Stimulated activated CD4-positive, alpha-beta T cell treated with anti-CD3 and anti-CD28 coated beads, Interleukin-1b, Interleukin-23, amount 100 ng/mL, for 24 hours (primary cell): ENCODE measurements around the gene PRDM2.
"Not testable (repeated sequence)": the region's sequence is repeated elsewhere in the genome, so short reads cannot be mapped to it uniquely, and the experiment has no call there.

Source experiments
- DNase-seq, 4 experiments: peaks; one replicate each; pipeline ENCODE4 v3.0.0-alpha.2; 2020; ENCODE audit warnings: low read depth in 4 of 4, low spot score in 1 of 4

PRDM2 gene

DNA sequence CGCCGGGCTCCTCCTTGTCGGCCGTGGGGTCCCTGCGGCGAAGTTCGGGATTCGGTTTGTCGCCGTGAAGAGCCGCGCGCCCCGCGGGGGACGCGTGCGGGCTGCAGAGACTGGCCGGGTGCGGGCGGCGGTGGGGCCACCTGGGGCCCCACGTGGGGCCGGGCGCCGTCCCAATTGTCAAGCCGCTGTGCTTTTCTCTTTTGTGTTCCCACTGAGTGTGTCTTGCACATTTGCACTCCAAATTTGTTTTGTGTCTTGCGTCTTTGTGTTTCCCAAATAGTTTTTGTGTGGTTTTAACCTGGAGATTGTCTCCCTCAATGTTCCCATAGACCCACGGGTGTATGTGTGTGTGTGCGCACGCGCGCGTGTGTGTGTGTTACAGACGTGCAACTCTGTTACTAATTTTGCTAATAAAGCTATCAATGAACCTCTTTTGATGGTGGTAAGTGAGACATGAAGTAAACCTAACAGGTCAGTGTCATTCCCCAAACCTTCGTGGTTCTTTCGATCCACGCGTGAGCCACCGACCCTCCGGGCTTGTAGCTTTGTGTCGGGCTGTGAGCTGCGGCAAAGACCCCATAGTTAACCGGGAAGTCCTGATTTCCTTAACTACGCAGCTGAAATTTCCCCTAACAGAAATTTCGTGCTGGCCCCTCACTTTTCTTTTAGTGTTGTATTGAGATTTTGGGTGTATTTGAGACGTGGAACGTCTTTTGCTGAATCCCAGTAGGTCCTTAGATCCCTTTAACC, 708 bp downstream of the PRDM2 start:
- peak in 3 of 4 experiments; percentile 25 to 41 (median 28) for DNase-seq

DNA sequence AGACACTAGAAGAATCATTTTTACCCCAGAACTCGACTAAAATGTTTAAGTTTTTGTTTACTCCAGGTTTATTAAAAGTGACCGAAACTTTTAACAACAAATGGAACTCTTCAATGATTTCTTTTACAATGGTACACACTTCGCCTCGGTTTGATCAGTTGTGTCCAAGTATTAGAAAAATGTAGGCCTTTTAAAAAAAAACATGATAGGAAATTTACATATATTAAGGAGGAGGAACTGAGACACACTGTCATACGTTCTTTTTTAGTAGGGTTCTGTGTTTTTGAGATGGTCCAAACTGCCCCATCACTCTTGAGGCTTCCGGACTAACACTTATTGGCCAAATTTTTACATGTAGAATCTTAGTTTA, 1.3 kb downstream of the PRDM2 start:
- DNase-seq, result no peak

DNA sequence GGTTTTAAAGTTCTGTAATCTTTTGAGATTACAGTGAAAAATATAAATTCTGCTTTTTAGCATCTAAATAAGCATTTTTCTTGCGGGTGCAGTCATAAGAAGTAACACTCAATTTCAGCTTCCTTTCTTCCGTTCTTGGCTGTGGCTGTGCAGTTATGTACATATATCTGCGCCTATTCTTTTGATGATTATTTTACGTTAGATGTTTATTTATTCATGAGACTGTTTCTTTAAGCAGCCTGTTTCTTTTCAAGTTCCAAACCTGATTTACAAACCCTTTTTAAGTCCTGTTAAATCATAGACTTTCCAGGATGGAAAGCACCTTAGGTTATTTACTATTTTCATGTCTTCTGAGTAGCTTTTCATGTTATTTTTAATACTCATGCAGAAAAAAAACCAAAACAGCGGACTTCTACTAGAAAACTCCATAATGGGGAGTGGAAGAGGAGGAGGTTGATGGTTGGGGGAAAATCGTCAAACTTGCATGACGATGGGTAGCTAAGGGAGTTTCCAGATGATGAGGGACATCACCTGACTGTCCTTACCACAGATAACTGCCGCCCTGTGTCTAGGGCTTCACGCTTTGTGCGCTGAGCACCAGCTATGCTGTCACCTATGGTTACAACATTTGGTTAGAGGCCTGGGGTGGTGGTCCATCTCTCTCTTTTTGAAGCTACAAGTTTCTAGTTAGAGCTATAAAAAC, 2.6 kb downstream of the PRDM2 start:
- DNase-seq, result peak in 2 of 4 experiments; percentile 6 to 30

DNA sequence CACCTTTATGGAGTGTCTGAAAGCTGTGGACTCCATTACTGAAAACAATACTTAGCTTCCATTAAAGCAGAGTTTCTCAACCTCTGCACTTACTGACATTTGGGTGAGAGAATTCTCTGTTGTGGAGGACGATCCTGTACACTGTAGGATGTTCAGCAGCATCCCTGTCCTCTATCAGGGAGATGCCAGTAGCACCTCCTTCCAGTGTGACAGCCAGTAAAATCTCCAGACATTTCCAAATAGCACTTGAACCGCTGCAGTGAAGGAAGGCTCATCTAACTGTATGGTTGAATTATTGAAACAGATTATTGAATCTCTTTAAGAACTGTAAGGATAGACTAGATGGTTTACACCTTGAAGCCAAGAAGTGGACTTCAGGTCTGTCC, 3.1 kb downstream of the PRDM2 start:
- DNase-seq, result no peak

DNA sequence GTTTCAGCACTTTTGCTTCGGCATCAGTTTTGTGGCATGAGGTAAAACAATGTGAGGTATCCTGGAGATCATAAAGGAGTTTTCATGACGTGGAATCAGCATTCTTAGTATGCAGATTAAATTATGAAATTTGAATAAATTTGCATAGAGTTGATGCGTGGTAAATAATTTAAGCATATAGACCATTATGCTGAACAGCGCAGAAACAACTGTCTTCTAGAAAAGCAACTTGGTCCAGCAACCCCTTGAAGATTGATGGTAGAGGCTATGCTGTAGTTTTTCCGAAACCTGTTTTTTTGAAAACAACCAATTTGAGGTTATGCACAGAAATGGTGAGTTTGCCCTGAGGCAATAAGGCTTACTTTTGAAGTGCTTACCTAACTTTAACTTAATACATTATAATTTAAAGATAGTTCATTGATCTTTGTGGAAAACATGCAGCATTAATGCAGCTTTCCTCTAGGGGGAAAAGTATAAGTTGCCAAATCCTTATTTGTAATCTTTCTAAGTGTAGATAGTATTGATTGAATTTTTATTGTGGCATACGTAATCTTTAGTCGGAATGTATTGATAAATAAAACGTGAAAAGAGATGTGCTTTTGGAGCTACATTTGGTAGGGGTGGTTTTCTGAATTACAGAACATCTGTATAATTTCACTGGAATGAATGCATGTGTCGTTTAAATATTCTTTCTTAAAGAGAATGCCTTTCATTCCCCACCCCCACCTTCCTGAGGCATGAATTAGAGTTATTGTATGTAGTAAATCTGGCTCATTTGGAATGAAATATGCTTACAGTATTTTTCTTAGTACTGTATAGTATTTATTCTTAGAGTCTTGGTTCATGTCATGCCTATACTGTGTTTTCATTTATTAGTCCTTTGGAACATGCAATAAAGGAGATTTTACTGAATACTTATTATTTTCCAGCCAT, 3.8 kb downstream of the PRDM2 start:
- DNase-seq, result no peak

DNA sequence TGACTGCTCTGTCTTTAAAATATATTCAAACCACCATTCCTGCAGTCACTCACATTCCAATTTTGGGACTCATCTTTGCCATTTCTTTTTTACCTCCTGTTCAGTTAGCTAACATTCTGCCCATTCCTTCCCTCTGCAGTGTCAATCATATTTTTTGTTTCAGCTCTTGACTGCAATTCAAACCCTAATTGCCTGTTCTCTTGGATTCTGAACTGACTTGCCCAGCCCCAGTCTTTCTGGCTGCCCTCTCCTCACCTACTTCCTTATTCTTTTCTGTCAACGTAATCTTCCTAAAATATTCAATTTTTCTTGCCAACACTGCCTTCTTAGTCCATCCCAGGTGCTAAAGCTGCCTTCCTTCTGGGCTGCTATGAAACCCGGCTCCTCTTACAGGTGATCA, 6.1 kb downstream of the PRDM2 start:
- DNase-seq, result no peak

DNA sequence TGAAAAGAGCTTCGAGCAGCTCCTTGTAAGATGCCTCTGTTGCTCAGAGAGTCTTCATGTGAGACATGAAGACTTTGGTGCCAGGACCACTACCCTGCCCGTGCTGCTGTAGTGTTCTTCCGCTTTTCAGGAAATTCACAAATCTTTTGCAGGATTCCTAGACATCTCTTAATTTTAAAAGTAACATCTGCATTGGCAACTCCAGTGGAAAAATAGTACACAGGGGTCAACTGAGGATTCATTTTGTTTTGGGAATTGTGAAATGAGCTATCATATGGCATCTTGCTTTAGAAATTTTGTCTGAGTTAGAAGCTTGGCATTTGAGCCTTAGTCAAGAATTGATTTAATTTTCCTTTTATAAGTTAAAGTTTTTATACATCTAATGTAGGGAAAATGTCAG, 7.2 kb downstream of the PRDM2 start:
- DNase-seq, result no peak

DNA sequence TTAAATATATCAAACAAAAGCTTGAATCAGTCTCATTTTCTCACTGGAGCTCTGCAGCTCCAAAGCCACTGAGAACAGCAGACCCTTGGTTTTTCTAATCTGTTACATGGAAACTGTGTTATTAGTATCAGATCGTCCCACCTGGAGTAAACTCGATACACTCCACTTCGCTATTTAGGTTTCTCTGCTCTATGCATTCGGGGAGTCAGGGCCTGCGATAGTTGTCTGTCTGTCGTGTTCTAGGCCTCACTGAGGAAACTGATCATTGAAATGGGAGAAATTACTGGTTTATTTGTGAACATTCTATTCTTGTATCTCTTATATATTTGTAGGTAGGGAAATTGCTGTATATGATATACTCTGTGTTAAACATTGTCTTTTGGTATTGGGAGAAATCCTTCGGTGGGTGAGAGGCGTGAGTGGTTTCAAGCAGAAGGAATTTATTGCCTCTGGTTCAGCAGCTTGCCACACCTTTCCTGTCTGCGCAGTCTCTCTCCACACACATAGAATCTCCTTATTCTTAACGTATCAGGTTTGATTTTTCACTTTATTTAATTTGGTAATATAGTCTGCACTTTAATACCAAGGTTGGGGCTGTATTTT, 8.5 kb downstream of the PRDM2 start:
- no peak for DNase-seq

DNA sequence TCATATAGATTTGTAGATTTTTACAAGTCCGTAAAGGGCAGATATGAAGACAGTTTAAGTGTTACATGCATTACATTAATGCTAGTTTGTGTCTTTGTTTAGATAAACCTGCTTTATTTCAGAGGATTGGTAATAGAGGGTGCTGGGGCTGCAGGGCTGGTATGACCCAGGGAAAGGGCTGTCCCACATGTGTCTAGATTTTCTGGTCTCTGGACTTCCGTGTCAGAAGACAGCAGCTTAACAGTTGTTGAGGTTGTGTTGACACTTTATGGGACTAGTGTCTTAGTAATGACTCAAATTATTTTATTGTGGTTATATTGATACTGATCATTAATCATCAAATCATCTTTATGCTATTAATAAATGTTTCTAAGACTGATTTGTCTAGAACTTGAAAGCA, 10.1 kb downstream of the PRDM2 start:
- no peak for DNase-seq

DNA sequence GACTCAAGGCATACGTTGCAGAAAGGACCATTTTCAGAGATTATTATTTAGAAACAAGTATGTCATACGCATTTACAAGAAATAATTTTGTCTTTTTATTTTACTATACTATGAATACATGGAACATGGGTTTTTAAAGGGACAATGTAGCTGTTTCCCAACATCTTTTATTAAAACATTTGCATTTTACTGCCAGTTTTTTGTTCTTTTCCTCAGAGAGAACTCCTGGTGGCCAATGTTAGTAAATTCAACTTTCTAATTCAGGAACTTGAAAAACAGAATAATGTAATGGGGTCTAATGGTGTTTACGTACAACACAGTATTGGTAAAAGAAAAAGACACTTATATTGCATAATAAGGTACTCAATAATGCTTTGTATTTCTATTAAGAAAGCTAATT, 14.9 kb downstream of the PRDM2 start:
- no peak for DNase-seq

DNA sequence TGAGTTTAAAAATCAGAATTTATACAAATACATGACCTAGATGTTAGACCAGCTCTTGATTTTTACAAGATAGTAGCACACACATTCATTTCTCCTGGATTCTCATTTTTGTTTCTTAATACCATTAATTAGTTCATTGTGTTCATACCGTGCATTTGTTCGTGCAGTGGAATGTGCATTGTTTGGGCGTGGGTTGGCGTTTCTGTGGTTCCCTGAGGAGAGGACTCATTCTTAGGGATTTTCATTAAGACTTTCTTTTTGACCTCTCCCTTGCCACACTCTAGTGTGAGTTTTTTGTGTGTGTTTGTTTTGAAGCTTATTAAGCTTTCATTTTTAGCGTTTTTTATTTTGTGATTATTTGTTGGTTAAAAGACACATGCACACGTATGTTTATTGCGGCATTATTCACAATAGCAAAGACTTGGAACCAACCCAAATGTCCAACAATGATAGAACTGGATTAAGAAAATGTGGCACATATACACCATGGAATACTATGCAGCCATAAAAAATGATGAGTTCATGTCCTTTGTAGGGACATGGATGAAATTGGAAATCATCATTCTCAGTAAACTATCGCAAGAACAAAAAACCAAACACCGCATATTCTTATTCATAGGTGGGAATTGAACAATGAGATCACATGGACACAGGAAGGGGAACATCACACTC, 15.8 kb downstream of the PRDM2 start:
- not testable (repeated sequence) for DNase-seq

DNA sequence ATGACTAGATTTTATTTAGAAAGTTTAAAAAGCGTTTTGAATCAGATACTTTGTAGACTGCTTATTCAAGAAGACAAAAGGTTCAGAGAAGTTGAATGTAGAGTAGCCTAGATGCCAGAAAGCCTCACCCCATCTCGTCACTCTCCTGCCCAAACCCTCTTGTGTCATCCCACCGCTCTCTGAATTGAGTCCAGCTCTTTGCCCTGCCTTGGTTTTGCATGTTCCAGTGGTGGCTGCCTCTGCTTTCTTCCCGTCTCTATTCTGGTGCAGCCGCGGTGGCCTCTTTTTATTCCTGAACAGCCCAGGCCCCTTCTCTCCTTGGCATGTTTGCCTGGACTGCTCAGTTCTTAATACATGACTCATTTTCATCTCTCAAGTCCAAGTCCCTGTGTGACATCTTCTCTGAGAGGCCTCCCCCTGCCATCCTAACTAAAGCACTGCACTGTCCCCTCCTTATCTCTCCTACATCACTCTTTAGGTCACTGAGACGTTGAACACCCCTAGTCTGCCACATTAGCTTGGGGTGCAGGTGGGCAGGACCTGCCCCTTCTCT, 22.9 kb downstream of the PRDM2 start:
- DNase-seq, result no peak

DNA sequence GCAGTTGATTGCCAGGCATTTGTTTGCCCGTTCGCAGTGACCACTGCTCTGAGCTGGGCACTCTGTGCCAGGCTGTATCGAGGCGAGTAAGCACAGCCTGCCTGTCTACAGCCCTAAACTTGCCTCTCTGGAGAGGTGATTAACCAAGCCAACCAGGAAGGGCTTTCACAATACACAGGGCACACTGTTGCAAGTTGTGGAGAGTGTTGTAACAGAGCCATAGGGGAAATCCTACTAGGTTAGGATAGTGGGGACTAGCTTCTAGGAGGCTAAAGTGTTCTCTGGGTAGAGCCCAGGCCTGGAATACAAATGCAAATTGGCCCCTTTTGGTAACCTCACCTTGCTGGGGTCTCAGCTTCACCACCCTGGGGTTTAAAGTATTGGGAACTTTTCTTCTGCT, 23.8 kb downstream of the PRDM2 start:
- no peak for DNase-seq

DNA sequence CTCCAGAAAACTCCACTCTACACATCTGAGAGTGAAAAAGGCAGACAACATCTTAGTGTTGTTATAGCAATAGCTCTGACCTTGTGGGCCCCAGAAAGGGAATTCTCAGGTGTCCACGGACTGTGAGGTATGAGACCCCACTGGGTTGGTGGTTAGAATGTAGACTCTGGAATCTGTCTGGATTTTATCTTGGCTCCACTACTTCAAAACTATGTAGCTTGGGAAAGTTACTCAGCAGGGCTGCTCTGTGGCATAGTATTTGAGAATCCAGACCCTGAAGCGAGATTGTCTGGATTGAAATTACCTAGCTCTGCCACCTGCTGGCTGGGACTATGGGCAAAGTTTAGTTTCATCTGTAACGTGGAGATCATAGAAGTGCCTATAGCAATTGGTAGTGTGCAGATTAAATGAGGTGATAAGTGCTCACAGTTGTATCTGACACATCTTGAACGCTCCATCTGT, 25.8 kb downstream of the PRDM2 start:
- DNase-seq, result no peak

DNA sequence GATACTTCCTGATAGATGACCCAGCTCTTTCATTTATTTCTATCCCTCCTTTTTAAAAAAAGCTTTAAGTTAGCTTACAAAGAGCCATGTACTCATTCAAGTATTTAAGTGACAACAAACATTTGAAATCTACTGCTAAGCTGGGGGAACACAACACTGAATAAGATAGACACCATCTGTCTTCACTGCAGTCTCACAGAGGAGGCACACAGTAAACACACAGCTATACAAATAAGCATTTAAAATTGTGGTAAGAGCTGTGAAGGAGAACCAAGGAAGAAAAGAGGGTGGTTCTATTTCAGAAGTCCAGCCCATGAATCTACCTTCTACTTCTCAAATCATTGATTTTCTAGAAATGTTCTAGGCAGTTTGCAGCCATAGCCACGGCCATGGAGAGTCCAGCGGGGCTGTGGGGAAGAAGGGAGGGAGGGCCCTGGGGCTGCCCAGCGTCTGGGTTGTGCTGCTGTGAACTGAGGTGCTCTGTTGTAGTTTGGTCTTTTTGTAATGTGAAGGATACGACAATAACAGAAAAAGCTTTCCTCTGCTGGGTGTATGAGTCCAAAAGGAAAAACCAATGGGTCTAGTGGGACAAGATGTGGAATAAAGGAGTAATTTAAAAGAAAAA, 28.2 kb downstream of the PRDM2 start:
- no peak for DNase-seq

DNA sequence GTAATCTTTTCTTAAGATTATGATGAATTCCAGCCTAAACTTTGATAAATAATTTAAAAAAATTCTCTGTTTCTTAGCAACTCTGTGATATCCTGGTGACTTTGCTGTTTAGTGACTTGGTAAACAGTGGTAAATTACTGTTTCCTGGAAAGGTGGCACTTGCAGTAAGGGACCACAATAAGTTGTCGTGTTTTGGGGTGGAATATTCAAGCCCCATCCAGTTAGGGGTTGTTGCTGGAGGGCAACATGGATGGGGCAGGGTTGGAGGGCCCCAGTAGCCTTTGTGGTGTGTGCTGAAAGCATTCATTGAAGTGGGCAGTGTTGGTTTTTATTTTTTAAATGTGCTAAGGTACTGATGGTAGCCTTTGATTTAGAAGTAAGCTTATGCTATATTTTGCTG, 30.3 kb downstream of the PRDM2 start:
- no peak for DNase-seq

DNA sequence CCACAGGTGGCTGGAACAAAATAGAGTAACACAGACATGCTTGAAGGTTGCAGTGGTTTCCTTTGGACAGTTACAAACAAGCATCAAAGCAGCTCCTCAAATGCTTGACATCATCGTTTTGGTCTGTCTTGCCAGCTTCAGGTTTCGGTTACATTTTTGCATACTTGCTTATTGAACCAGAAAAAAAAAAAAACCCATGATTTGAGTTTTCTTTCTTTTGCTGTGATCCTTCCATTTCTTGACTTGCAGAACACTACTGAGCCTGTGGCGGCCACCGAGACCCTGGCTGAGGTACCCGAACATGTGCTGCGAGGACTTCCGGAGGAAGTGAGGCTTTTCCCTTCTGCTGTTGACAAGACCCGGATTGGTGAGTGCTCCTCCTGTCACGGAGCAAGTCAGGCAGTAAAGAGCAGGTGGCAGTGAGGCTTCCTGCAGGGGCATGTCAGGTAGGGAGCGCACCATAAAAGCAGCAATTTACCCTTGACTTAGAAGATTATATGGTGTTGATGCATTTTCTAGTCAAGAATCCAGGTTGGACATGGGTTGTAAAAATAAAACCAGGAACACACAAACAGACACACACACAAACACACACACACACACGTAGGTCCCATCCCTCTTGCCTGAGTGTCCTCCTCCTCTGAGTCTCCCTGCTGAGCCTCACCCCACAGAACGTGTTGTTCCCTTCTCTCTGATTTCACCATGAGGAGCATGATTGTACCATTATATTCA, 30.9 kb downstream of the PRDM2 start:
- peak; percentile 46 to 64 (median 56) for DNase-seq

DNA sequence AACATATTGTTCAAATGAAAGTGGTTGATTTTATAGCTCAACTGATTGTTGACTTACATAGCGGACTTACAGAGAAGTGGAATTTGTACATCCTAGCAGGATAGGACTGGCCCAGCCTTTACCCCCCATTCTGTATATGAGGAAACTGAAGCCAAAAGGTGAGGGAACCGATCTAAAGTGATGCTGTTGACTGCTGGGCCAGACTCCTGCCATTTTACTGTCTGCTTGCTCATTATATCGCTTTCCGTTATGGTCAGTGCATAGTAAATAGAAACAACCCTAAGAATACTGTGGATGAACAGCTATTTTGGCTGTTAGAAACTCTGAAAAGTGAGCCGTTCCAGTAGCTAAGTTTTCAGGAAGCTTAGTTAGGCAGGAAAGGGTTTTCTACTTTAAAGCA, 31.9 kb downstream of the PRDM2 start:
- DNase-seq, result no peak

DNA sequence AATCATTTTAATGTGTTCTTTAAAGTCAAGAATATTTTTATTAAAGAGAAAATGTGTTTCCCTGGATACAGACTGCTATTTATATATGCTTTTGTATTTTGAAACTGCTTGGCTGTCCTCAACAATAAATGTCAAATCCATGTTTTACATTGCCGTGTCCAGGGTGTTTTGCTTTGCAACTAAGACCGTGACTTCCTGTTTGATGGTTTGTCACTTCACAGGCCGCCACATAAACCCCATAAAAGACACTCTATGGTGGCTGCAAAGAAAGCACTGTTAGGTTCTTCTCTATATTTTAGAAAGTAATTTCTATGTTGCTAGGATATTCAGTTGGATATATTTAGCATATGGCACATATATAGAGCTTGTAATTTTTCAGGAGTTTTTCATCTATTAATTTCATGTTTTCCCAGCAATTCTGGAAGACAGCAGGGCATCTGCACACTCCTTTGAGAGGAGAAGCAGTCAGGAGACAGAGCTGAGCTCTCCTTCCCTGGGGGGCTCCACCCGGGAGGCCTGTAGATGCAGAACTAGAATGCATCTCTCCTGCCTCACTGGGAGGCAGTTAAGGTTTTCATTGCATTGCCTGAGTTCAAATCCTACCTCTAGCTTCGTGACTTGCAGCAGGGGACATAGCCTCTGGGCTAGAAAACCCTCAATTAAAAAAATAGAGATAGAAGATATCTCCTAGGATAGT, 33.1 kb downstream of the PRDM2 start:
- no peak for DNase-seq
